Spleen (tissue), 7 donors: ENCODE measurements around the gene ITGB2.

Experiments used
- CTCF ChIP-seq, 11 experiments: fragments of 200-600 bp in 7 of 11; fragments of 450-650 bp in 4 of 11; sonication (generic) in 4 of 11; IDR thresholded peaks in 8 of 11; conservative IDR thresholded peaks in 3 of 11; 1 replicate in 7 of 11; 2 replicates in 4 of 11; pipeline versions ENCODE4 v1.4.0 to v1.8.0; 2016 to 2021; ENCODE audit warnings: antibody characterized with exemption in 11 of 11, inconsistent platforms in 4 of 11, mild to moderate bottlenecking in 1 of 11
- POLR2A ChIP-seq, 3 donors: fragments of 450-650 bp; IDR thresholded peaks; one replicate each; pipeline ENCODE4 v1.5.1; 2017; ENCODE audit warnings: antibody characterized with exemption in 3 of 3, mild to moderate bottlenecking in 1 of 3
- POLR2AphosphoS5 ChIP-seq, 3 donors: sonication (generic); formaldehyde crosslinking; IDR thresholded peaks; one replicate each; pipeline ENCODE4 v1.5.1; 2017; ENCODE audit warnings: antibody characterized with exemption in 3 of 3
- donor health status: DM: no; HTN: no; CAD: no; lungs with moderate emphysema.
- donor health status: DM: no; HTN: no; CAD: no.
- donor health status: DM: no; HTN: no; CAD: no.

GRCh38 chr21:44947111-44947929 is 26.6 kb upstream of the ITGB2 start:
- no peak for TF ChIP-seq POLR2A (IDR thresholded peaks at IDR 0.05)
- TF ChIP-seq CTCF (IDR thresholded peaks at IDR 0.05 in 8 of 11, conservative IDR thresholded peaks at IDR 0.05 in 3 of 11), result no peak
- peak in 1 of 3 donors; percentile 22 for TF ChIP-seq POLR2AphosphoS5 (IDR thresholded peaks at IDR 0.05)
